Measurements from ENCODE around the gene CCNL1. TPM values are rescaled to one million over a fixed set of nuclear protein-coding genes. Genes with fewer than 3 reads are reported as not detected.

Gene CCNL1
- total RNA-seq, 3 donors from 2014 or later (not counting 1 experiment from before 2014, with no cell fraction given), result 1,104 to 1,331 (median 1,220) TPM

- H3K4me3 Mint-ChIP-seq, result no peak overlapping the region
- peaks cover 51 to 54% of the 10 kb centered on the region in 2 donors for H3K4me1 Mint-ChIP-seq
- no peak for TF ChIP-seq CTCF (IDR thresholded peaks at IDR 0.05)
- peak overlapping the region; percentile 5 for H3K27ac ChIP-seq (ENCODE audit: low read length)
- H3K4me1 ChIP-seq (ENCODE audit: control insufficient read depth, insufficient read depth, low read length), result peaks cover 73% of the 10 kb centered on the region
- H3K27me3 Mint-ChIP-seq (ENCODE audit: low read depth in 2 of 2), result no peaks in the 10 kb centered on the region
- peak overlapping the region in 1 of 2 donors; percentile 40 for H3K27ac Mint-ChIP-seq
- DNase-seq (peak in 1 of 2 donors; percentile 4), ATAC-seq (no peak)
- 88% methylated on average over 2 of the region's 2 CpGs for WGBS (ENCODE audit: insufficient coverage)
- no peak overlapping the region for H3K4me3 ChIP-seq (ENCODE audit: low read length)
- intact Hi-C loops (cut with micrococcal nuclease), result loop anchor here (5.0 to 10.0 kb wide), 3 partner anchors 318 to 578 kb away; partner anchors contain the start of gene SSR3
- H3K27me3 ChIP-seq (ENCODE audit: control insufficient read depth, insufficient read depth, low read length), result no peaks in the 10 kb centered on the region
- no peaks in the 10 kb centered on the region for H3K9me3 ChIP-seq (ENCODE audit: control insufficient read depth, insufficient read depth, low read length)
- no peaks in the 10 kb centered on the region for H3K36me3 ChIP-seq (ENCODE audit: control insufficient read depth, insufficient read depth, low read length)
- no peaks in the 10 kb centered on the region for H3K36me3 Mint-ChIP-seq
- no peaks in the 10 kb centered on the region for H3K9me3 Mint-ChIP-seq
These were observed 27.0 kb downstream of the CCNL1 start for GRCh38 chr3:157132936-157133335.

GRCh38 chr3:157132341-157132740 is 27.6 kb downstream of the CCNL1 start:
- peaks cover 45 to 52% of the 10 kb centered on the region in 2 donors for H3K4me1 Mint-ChIP-seq
- no peak for ATAC-seq
- H3K4me3 ChIP-seq (ENCODE audit: low read length), result no peak overlapping the region
- H3K4me1 ChIP-seq (ENCODE audit: control insufficient read depth, insufficient read depth, low read length), result peaks cover 70% of the 10 kb centered on the region
- peak overlapping the region; percentile 78 for H3K27ac ChIP-seq (ENCODE audit: low read length)
- H3K9me3 Mint-ChIP-seq, result no peaks in the 10 kb centered on the region
- no peak overlapping the region for H3K4me3 Mint-ChIP-seq
- intact Hi-C loops (cut with micrococcal nuclease), result loop anchor here (5.0 to 10.0 kb wide), 3 partner anchors 318 to 578 kb away; partner anchors contain the start of gene SSR3
- TF ChIP-seq CTCF (IDR thresholded peaks at IDR 0.05), result no peak
- no peaks in the 10 kb centered on the region for H3K27me3 Mint-ChIP-seq (ENCODE audit: low read depth in 2 of 2)
- no peaks in the 10 kb centered on the region for H3K36me3 Mint-ChIP-seq
- 100% methylated on average over 1 of the region's 1 CpG for WGBS (ENCODE audit: insufficient coverage)
- H3K27ac Mint-ChIP-seq, result peak overlapping the region in 1 of 2 donors; percentile 88
- DNase-seq, result no peak
- no peaks in the 10 kb centered on the region for H3K9me3 ChIP-seq (ENCODE audit: control insufficient read depth, insufficient read depth, low read length)
- no peaks in the 10 kb centered on the region for H3K36me3 ChIP-seq (ENCODE audit: control insufficient read depth, insufficient read depth, low read length)
- no peaks in the 10 kb centered on the region for H3K27me3 ChIP-seq (ENCODE audit: control insufficient read depth, insufficient read depth, low read length)

- intact Hi-C loops (cut with micrococcal nuclease), result loop anchor here (5.0 to 10.0 kb wide), 3 partner anchors 317 to 577 kb away; partner anchors contain the start of gene SSR3
- peak overlapping the region; percentile 78 for H3K27ac ChIP-seq (ENCODE audit: low read length)
- no peak for DNase-seq
- no peak overlapping the region for H3K4me3 ChIP-seq (ENCODE audit: low read length)
- 95% methylated on average over 5 of the region's 5 CpGs for WGBS (ENCODE audit: insufficient coverage)
- no peak for ATAC-seq
- TF ChIP-seq CTCF (IDR thresholded peaks at IDR 0.05), result no peak
- Mint-ChIP-seq H3K4me3 (peak overlapping the region; percentile 67), H3K27ac (peak overlapping the region; percentile 88), H3K36me3 (no peaks in the 10 kb centered on the region), H3K4me1 (peaks cover 43 to 50% of the 10 kb centered on the region in 2 donors), H3K27me3 (ENCODE audit: low read depth in 2 of 2) (no peaks in the 10 kb centered on the region), H3K9me3 (no peaks in the 10 kb centered on the region)
- no peaks in the 10 kb centered on the region for H3K27me3 ChIP-seq (ENCODE audit: control insufficient read depth, insufficient read depth, low read length)
- H3K4me1 ChIP-seq (ENCODE audit: control insufficient read depth, insufficient read depth, low read length), result peaks cover 70% of the 10 kb centered on the region
- H3K36me3 ChIP-seq (ENCODE audit: control insufficient read depth, insufficient read depth, low read length), result no peaks in the 10 kb centered on the region
- H3K9me3 ChIP-seq (ENCODE audit: control insufficient read depth, insufficient read depth, low read length), result no peaks in the 10 kb centered on the region
These were observed 28.1 kb downstream of the CCNL1 start for GRCh38 chr3:157131861-157132260.

Measured in natural killer cell (primary cell).